NCI-H226 (cell line): ENCODE measurements around the gene RIC3.

Experiments
- DNase-seq: peaks from one replicate; pipeline ENCODE4 v3.0.0-alpha.2; 2015

Gene RIC3

DNA sequence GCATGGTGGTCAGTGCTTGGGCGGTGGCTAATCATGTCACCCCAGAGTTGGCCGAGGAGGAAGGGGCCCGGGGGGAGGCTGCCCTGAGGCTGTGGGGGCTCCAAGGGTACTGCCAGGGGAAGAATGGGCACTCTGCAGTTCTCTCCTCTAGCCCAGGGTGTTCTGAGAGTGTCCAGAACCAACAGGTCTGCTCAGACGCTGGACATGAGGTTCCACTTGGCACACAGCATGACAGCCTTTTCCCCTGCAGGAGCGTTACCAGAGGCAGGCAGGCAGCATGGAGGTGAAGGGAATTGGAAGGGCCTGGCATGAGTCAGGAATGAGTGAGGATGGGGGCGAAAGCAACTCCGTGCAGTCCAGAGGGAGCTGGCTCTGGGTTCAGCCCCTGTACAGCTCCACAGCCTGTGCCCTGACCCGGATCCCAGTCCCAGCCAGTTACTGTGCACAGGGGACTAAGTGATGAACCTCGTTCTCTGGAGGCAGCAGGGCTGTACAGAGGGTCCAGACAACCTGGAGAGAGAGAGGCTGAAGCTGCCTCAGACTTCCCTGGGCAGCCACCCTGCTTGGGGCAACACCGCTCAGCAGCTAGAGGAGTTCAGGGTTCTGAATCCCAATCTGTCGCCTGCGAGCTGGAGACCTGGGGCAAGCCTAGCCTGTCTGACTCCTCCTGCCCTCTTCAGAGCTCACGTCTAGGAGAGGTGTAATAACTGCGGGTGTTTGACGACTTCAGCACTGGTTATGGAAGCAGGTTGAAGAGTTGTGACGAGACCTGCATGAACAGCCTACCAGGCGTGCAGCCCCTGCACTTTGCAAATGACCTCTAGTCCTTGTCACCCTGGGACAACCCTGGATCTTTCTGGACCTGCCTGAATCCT is 102.6 kb downstream of the RIC3 start:
- no peak for DNase-seq

DNA sequence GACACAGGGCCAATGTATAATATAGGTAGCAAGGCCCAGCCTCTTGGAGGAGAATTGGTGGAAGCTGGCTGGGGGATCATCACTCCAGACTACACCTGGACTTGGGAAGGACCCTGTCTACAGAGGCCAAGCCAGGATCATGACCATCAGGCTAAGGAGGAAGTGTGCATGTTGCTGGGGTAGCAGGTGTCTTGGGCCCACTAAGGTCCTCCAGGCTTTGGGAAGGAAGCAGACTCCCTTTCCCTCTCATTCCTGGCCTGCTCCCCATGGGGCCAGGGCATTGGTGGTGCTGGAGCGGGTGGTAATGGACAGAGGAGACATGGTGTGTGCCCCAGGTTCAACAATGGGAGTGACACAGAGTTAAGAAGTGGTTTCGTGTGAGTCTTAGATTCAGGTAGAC is 103.8 kb downstream of the RIC3 start:
- no peak for DNase-seq

DNA sequence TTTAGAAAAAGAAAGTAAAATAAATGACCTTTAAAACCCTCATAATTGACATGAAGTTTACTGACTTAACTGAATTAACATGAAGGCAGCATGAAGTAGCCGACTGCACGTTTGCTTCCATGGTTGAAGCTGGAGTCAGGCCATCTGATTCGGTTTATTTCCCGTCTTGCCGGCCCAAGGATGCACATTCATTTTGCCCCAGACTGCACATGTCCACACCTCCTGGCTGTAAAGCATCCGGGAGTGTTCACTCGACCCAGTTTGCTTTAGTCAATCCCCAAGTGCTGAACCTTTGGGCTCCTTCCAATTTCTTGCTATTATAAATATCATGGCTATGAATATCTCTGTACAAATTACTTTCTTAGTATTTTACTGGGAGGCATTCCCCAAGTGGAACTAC is 105.5 kb downstream of the RIC3 start:
- DNase-seq = no peak

DNA sequence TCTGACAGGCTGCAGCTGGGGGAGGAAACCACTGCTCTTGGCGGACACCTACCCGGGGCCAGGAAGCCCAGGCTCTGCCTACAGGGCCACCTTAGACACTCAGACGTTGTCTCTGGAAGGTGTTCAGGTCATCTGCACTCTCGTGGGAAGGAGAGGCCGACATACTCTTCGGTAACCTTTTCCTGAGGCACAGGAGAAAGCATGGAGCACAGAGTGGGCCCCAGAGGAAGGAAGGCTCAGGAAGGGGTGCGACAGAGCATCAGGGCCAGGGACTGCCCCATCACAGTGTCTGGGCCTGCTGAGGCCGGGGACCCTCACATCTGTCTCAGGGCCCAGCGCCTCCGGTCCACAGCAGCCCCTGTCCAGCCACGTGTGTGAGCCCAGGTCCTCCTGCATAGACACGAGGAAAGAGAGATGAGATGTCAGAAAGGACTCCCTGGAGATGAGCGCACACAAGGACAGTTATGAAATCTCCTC is 106.0 kb downstream of the RIC3 start:
- no peak for DNase-seq

DNA sequence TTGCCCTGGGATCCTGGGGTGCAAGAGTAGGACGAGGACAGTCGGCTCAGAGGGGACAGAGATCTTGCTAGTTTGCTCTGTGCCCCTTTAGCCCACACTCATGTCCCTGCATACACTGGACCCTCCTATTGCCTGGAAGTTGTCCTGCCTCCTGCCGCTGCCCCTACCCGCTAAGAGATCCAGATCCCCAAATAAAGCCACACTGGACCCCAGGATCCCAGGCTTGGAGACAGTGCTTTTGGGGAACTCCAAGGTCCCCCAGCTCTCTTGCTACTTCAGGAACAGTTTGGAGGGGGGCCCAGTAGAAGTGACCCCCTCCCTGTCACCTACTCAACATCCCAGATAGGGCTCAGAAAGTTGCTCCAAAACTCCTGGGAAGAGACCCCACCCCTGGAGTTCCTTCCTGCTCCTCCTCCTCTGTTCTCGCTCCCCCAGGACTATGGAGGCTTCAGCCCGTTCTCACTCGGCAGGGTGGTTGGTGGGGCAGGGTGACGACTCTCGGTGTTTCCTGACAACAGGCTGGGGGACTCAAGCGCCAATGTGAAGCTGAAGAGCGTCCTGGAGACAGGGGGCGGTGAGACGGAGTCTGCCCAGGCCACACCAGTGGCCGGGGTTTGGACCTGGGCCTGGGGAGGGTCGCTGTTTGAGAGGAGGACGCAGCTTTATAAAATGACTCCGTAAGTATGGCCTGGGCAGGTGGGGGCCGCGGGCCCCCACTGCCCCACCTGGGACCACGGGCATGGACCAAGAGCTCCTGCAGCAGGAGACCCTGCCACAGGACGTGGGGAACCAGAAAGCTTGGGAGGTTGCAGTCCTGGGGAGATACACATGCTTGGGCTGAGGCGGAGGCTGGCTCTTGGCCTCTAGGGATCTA is 107.0 kb downstream of the RIC3 start:
- DNase-seq = no peak

DNA sequence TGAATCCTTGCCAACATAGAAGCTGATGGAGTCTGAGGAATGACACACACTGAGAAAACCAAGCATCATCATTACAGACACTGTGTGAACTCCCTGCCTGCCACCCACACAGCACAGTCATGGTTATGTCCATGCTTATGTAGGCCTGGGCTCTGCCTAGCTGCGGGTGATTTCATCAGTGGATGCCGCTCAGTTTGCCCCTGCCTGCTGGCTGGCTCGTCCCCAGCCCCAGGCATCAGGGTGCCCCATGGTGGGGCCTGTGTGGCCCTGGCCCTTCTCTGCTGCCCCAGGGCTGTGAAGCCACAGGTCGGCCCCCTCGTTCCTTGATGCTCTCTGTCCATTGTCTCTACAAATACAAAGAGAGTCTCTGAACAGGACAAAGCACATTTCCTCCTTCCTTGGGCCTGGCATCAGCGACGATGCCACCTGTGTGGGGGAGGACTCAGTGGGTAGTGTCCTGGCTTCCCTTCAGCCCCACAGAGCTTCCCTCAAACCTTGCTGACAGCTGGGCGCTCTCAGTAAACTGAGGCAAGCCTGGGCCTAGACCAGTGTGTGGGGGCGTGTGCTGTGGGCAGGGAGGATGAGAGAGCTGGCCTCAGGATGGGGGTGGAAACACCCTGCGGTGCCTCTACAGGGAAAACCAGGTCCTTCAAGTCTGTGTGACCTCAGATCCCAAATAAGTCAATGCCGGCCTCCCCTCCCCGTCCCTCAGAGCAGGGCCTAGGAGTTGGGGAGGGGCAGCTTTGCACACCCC is 107.8 kb downstream of the RIC3 start:
- DNase-seq = no peak

DNA sequence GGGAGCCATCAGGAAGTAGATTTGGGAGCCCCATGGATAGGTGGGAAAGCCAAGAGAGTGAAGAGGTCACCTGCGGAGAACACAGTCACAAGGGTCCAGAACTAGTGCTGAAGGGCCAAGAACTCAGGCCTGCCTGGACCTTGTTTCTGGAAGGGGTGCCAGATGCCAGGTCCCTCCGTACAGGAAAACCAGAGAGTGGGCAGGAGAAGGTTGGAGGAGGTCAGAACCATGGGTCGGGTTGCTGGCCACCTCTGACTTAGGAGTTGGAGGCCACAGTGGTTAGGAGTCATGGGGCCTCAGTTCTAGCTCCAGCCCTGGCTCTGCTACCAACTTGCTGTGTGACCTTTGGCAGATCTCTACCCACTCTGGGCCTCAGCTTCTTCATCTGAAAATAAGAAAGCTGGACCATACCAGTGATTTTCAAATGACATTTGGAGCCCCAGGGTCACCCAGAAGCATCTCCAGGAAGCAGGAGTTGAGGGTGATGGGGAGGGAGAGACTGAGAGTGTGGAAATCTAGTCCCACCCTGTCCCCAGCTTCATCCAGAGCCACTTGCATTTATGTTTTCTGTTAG is 108.6 kb downstream of the RIC3 start:
- no peak for DNase-seq

DNA sequence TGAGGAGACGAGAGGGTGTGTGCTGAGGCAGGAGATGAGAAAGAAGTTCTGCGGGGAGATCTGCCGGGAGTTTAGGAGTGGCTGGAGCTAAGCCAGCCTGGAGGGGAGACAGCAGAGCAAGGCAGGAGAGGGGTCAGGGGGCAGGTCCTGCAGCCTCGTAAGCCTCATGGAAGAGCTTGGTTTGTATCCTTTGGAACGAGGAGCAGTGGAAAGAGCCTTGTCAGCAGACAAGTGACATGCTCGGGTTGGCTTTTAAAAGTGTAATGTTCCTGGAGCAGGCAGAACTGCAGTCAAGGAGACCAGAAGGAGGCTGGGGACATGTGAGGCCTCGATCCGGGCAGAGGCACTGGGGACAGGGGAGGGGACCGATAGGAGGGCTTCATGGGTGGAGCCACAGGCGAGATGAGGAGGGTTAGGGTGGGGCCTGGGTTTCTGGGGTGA is 109.2 kb downstream of the RIC3 start:
- DNase-seq = no peak

DNA sequence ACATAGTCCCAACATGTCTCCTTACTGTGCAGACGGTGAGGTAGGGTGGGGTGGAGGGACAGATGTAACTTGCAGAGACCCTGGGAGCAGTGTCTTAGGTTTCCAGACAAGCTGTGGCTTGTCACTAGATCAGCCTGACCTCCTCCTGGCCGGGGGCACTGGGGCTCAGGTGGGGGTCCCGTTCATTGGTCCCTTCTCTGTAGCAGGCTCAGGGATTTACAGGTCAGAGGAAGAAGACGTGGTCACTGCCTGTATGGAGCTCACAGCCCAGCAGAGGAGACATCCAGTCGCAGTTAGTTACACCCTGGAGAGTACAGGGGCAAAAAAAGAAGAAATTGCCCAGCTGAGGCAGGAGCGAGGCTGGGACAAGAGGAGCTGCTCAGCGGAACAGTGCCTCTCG is 109.8 kb downstream of the RIC3 start:
- DNase-seq = no peak

DNA sequence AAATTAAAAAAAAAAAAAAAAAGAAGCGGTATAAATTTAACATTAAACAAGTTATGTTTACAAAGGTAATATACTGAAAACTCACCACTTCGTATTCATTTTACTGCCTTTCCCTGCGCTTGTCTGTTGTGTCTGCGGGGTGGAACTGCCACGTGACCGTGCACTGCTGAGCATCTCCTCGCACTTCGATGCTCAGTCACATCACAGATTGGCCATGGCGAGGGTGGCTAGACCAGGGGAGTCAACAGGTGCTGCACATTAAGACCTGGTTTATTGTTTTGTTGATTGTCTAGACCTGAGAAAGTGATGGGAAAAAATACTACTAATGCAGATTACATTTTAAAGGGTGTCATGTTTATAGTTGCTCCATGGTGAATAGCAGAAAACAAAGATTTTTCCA is 110.6 kb downstream of the RIC3 start:
- DNase-seq = no peak

DNA sequence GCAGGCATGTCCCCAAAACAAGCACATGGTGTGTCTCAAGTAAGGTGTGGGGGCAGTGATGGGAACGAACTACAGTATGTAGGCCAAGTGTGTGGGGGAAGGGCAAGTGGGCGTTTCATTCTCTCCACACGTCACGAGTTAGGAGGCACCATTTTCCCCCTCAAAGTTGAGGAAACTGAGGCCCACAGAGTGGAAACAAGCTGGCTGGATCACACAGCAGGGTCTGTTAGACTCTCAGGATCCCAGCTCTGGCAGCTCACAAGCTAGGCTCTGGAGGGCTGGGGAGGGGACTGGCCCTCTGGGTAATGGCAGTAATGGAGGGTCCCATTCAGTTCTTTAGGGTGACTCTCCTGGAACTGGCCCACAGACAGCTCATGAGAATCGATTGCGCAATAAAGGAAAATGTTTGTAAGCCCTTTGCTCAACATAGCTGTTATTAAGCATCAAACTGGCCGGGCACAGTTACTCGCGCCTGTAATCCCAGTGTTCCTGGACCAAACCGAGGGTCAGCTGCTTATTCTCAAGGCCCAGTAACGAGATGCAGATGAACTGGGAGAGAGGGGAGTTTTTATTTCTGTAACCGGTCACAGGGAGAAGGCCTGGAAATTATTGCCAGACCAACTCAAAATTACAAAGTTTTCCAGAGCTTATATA is 111.9 kb downstream of the RIC3 start:
- DNase-seq = no peak
